ENCODE measurements around the gene GPR150. TPM values are rescaled to one million over a fixed set of nuclear protein-coding genes. Genes with fewer than 3 reads are reported as not detected.

The GPR150 gene
- total and polyA plus RNA-seq, 4 donors, result 0.23 TPM; not detected in 3

GRCh38 chr5:95600557-95600956 is 19.3 kb upstream of the GPR150 start:
- intact Hi-C loops (cut with DNase I), result no loop called here
- Histone ChIP-seq H3K4me1 (ENCODE audit: control insufficient read depth in 1 of 2, insufficient read depth in 2 of 2, low read length in 2 of 2) (no peaks in the 10 kb centered on the region), H3K27me3 (ENCODE audit: control insufficient read depth in 1 of 2, insufficient read depth in 2 of 2, low read length in 1 of 2) (no peaks in the 10 kb centered on the region), H3K27ac (ENCODE audit: low read depth in 1 of 2, low read length in 2 of 2) (no peak overlapping the region), H3K4me3 (ENCODE audit: low read length in 2 of 2) (no peak overlapping the region), H3K9me3 (ENCODE audit: control insufficient read depth, low read length) (no peaks in the 10 kb centered on the region), H3K36me3 (ENCODE audit: control insufficient read depth in 1 of 2, insufficient read depth in 2 of 2, low read length in 1 of 2) (no peaks in the 10 kb centered on the region)
- 20 to 26% methylated on average over 1 of the region's 1 CpG for WGBS, 2 donors
- ATAC-seq (ENCODE audit: low FRiP score) (no peak), DNase-seq (no peak)

- no peak overlapping the region for H3K27ac ChIP-seq (ENCODE audit: low read depth in 1 of 2, low read length in 2 of 2)
- no peaks in the 10 kb centered on the region for H3K36me3 ChIP-seq (ENCODE audit: control insufficient read depth in 1 of 2, insufficient read depth in 2 of 2, low read length in 1 of 2)
- H3K4me3 ChIP-seq (ENCODE audit: low read length in 2 of 2), result no peak overlapping the region
- DNase-seq (no peak), ATAC-seq (ENCODE audit: low FRiP score) (no peak)
- H3K9me3 ChIP-seq (ENCODE audit: control insufficient read depth, low read length), result no peaks in the 10 kb centered on the region
- intact Hi-C loops (cut with DNase I), result no loop called here
- no peaks in the 10 kb centered on the region for H3K4me1 ChIP-seq (ENCODE audit: control insufficient read depth in 1 of 2, insufficient read depth in 2 of 2, low read length in 2 of 2)
- 97 to 98% methylated on average over 5 of the region's 5 CpGs for WGBS, 2 donors
- no peaks in the 10 kb centered on the region for H3K27me3 ChIP-seq (ENCODE audit: control insufficient read depth in 1 of 2, insufficient read depth in 2 of 2, low read length in 1 of 2)
Measured at GRCh38 chr5:95605786-95606185, 14.1 kb upstream of the GPR150 start.

DNA sequence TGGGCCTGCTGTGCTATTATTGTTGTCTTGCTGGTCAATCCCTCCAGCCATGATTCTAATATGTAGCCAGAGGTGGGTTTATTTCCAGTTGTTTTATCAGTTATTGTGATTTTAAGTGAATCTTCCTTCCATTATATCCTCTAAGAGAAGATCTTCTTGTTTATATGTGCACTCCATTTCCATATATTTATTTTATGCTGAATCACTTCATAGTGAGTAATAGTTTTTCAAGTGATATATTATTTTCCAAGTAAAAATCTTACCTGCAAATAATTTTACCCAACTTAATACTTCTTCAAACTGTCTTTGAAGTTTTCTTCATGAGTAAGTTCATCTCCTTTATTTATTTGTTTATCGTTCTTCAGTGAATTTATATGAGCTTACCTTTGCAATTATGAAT is 13.5 kb upstream of the GPR150 start:
- DNase-seq (no peak), ATAC-seq (ENCODE audit: low FRiP score) (no peak)
- 93 to 98% methylated on average over 1 of the region's 1 CpG for WGBS, 2 donors
- Histone ChIP-seq H3K4me1 (ENCODE audit: control insufficient read depth in 1 of 2, insufficient read depth in 2 of 2, low read length in 2 of 2) (no peaks in the 10 kb centered on the region), H3K27ac (ENCODE audit: low read depth in 1 of 2, low read length in 2 of 2) (no peak overlapping the region), H3K27me3 (ENCODE audit: control insufficient read depth in 1 of 2, insufficient read depth in 2 of 2, low read length in 1 of 2) (no peaks in the 10 kb centered on the region), H3K4me3 (ENCODE audit: low read length in 2 of 2) (no peak overlapping the region), H3K36me3 (ENCODE audit: control insufficient read depth in 1 of 2, insufficient read depth in 2 of 2, low read length in 1 of 2) (no peaks in the 10 kb centered on the region), H3K9me3 (ENCODE audit: control insufficient read depth, low read length) (no peaks in the 10 kb centered on the region)
- intact Hi-C loops (cut with DNase I), result no loop called here

- Histone ChIP-seq H3K27ac (ENCODE audit: low read depth in 1 of 2, low read length in 2 of 2) (no peak overlapping the region), H3K27me3 (ENCODE audit: control insufficient read depth in 1 of 2, insufficient read depth in 2 of 2, low read length in 1 of 2) (no peaks in the 10 kb centered on the region), H3K36me3 (ENCODE audit: control insufficient read depth in 1 of 2, insufficient read depth in 2 of 2, low read length in 1 of 2) (no peaks in the 10 kb centered on the region), H3K4me3 (ENCODE audit: low read length in 2 of 2) (no peak overlapping the region), H3K4me1 (ENCODE audit: control insufficient read depth in 1 of 2, insufficient read depth in 2 of 2, low read length in 2 of 2) (no peaks in the 10 kb centered on the region), H3K9me3 (ENCODE audit: control insufficient read depth, low read length) (peaks cover 2% of the 10 kb centered on the region)
- intact Hi-C loops (cut with DNase I), result no loop called here
- ATAC-seq (ENCODE audit: low FRiP score) (no peak), DNase-seq (no peak)
- WGBS, 2 donors, result 63 to 70% methylated on average over 3 of the region's 3 CpGs
Measured at GRCh38 chr5:95609711-95610110, 10.2 kb upstream of the GPR150 start.

GRCh38 chr5:95610546-95610945 is 9.3 kb upstream of the GPR150 start:
- H3K36me3 ChIP-seq (ENCODE audit: control insufficient read depth in 1 of 2, insufficient read depth in 2 of 2, low read length in 1 of 2), result no peaks in the 10 kb centered on the region
- 93% methylated on average over 7 of the region's 7 CpGs for WGBS, 2 donors
- H3K27me3 ChIP-seq (ENCODE audit: control insufficient read depth in 1 of 2, insufficient read depth in 2 of 2, low read length in 1 of 2), result no peaks in the 10 kb centered on the region
- intact Hi-C loops (cut with DNase I), result no loop called here
- no peak overlapping the region for H3K27ac ChIP-seq (ENCODE audit: low read depth in 1 of 2, low read length in 2 of 2)
- H3K9me3 ChIP-seq (ENCODE audit: control insufficient read depth, low read length), result peaks cover 2% of the 10 kb centered on the region
- ATAC-seq (ENCODE audit: low FRiP score) (no peak), DNase-seq (no peak)
- H3K4me3 ChIP-seq (ENCODE audit: low read length in 2 of 2), result no peak overlapping the region
- H3K4me1 ChIP-seq (ENCODE audit: control insufficient read depth in 1 of 2, insufficient read depth in 2 of 2, low read length in 2 of 2), result no peaks in the 10 kb centered on the region

DNA sequence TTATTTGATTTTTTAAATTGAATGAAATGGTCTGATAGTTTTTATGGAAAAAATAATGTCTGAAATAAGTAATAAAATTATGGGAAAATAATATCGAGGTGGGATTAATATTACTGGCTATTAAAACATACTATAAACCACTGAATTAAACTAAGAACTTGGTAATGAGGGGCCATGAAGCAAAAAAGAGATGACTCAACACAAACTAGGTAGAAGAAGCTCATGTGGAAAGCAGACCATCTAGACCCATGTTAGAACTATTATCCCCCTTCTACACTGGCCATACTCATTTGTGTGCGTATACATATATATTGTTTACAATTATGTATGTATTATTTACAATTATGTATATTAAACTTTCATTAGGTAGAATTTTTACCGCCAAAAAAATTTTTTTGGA is 8.5 kb upstream of the GPR150 start:
- WGBS, 2 donors, result 93 to 95% methylated on average over 3 of the region's 3 CpGs
- intact Hi-C loops (cut with DNase I), result no loop called here
- H3K4me1 ChIP-seq (ENCODE audit: control insufficient read depth in 1 of 2, insufficient read depth in 2 of 2, low read length in 2 of 2), result no peaks in the 10 kb centered on the region
- DNase-seq (no peak), ATAC-seq (ENCODE audit: low FRiP score) (no peak)
- no peaks in the 10 kb centered on the region for H3K36me3 ChIP-seq (ENCODE audit: control insufficient read depth in 1 of 2, insufficient read depth in 2 of 2, low read length in 1 of 2)
- no peak overlapping the region for H3K4me3 ChIP-seq (ENCODE audit: low read length in 2 of 2)
- peaks cover 2% of the 10 kb centered on the region for H3K9me3 ChIP-seq (ENCODE audit: control insufficient read depth, low read length)
- no peaks in the 10 kb centered on the region for H3K27me3 ChIP-seq (ENCODE audit: control insufficient read depth in 1 of 2, insufficient read depth in 2 of 2, low read length in 1 of 2)
- no peak overlapping the region for H3K27ac ChIP-seq (ENCODE audit: low read depth in 1 of 2, low read length in 2 of 2)

GRCh38 chr5:95613514-95613913 is 6.4 kb upstream of the GPR150 start:
- Histone ChIP-seq H3K27me3 (ENCODE audit: control insufficient read depth in 1 of 2, insufficient read depth in 2 of 2, low read length in 1 of 2) (no peaks in the 10 kb centered on the region), H3K4me1 (ENCODE audit: control insufficient read depth in 1 of 2, insufficient read depth in 2 of 2, low read length in 2 of 2) (no peaks in the 10 kb centered on the region), H3K27ac (ENCODE audit: low read depth in 1 of 2, low read length in 2 of 2) (no peak overlapping the region), H3K36me3 (ENCODE audit: control insufficient read depth in 1 of 2, insufficient read depth in 2 of 2, low read length in 1 of 2) (no peaks in the 10 kb centered on the region), H3K4me3 (ENCODE audit: low read length in 2 of 2) (no peak overlapping the region), H3K9me3 (ENCODE audit: control insufficient read depth, low read length) (peaks cover 2% of the 10 kb centered on the region)
- DNase-seq (no peak), ATAC-seq (ENCODE audit: low FRiP score) (no peak)
- intact Hi-C loops (cut with DNase I), result no loop called here
- 96 to 97% methylated on average over 1 of the region's 1 CpG for WGBS, 2 donors

- ATAC-seq (ENCODE audit: low FRiP score) (no peak), DNase-seq (no peak)
- Histone ChIP-seq H3K36me3 (ENCODE audit: control insufficient read depth in 1 of 2, insufficient read depth in 2 of 2, low read length in 1 of 2) (no peaks in the 10 kb centered on the region), H3K27me3 (ENCODE audit: control insufficient read depth in 1 of 2, insufficient read depth in 2 of 2, low read length in 1 of 2) (no peaks in the 10 kb centered on the region), H3K9me3 (ENCODE audit: control insufficient read depth, low read length) (peaks cover 2% of the 10 kb centered on the region), H3K4me1 (ENCODE audit: control insufficient read depth in 1 of 2, insufficient read depth in 2 of 2, low read length in 2 of 2) (no peaks in the 10 kb centered on the region), H3K4me3 (ENCODE audit: low read length in 2 of 2) (no peak overlapping the region), H3K27ac (ENCODE audit: low read depth in 1 of 2, low read length in 2 of 2) (no peak overlapping the region)
- intact Hi-C loops (cut with DNase I), result no loop called here
- WGBS, 2 donors, result 85 to 92% methylated on average over 1 of the region's 1 CpG
Measured at GRCh38 chr5:95615164-95615467, 4.8 kb upstream of the GPR150 start.

DNA sequence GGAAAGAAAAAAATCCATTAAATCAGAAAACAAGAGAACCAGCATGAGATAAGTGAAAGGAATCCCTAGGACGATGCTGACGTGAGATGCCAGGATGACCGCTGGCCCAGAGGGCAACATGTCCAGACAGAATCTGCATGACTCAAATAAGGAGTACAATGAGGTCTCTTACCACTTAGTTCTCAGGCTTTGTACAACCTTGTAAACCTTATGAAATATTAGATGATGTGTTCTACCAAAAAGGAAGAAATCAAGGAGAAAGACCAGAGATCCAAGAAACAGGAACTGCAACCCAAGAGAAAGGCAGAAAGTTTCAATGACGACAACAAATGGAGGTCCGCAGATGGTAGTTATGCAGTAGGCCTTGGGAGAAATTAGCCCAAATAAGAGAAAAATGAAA is 2.8 kb upstream of the GPR150 start:
- peaks cover 2% of the 10 kb centered on the region for H3K9me3 ChIP-seq (ENCODE audit: control insufficient read depth, low read length)
- no peak for ATAC-seq (ENCODE audit: low FRiP score)
- no peak for DNase-seq
- H3K27me3 ChIP-seq (ENCODE audit: control insufficient read depth in 1 of 2, insufficient read depth in 2 of 2, low read length in 1 of 2), result no peaks in the 10 kb centered on the region
- H3K4me3 ChIP-seq (ENCODE audit: low read length in 2 of 2), result no peak overlapping the region
- intact Hi-C loops (cut with DNase I), result no loop called here
- H3K36me3 ChIP-seq (ENCODE audit: control insufficient read depth in 1 of 2, insufficient read depth in 2 of 2, low read length in 1 of 2), result no peaks in the 10 kb centered on the region
- 89 to 96% methylated on average over 5 of the region's 5 CpGs for WGBS, 2 donors
- H3K4me1 ChIP-seq (ENCODE audit: control insufficient read depth in 1 of 2, insufficient read depth in 2 of 2, low read length in 2 of 2), result no peaks in the 10 kb centered on the region
- no peak overlapping the region for H3K27ac ChIP-seq (ENCODE audit: low read depth in 1 of 2, low read length in 2 of 2)

Measured in aorta (tissue), 5 donors.